GM03348 (cell line): Measurements from ENCODE around the gene HDAC4.
A peak's percentile ranks its signal among the peaks of the same experiment; 100 is the strongest.

Experiments
- DNase-seq: peaks from one replicate; pipeline ENCODE4 v3.0.0; 2012; ENCODE audit warnings: low spot score

The HDAC4 gene

DNA sequence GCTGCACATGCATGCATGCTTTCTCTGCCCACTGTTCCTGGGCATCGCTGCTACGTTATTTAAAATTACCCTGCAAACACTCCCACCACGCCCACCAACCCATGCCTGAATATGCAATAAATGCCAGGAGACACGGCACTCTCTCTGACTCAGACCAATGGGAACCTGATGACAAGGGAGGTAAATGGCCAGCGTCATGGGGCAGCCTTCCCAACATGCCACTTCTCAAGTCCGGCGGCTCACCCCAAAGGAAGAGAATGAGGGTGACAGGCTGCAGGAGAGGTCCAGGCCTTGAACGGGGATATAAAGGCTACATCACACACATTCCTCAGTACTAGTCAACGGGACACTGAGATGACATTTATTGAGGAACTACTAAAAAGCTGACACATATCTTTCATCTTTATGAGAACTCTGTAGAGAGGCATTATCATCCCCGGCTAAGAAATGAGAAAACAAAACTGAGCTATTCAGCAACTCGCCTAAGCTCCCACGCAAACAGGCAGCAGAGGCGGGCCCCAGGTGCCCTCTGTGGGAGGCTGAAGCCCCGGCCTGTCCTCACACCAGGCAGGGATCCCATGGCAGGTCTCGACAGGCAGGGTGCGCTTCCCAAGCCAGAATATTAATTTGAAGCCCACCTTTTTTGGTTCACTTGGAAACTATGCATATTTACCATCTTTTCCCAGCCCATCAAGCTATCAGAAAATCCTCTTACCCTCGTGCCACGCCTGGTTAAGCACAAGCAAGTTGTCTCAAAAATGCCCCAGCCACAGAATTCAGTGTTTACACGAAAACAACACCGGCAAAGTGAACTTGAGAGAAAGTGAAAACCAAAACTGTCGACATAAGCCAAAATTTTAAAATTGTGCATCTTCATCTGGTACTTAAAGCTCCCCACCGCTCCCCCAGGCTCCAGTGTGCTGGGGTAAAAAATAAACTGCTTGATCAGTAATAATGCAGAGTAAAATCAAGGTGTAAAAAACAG lies 166.3 kb downstream of the HDAC4 start:
- DNase-seq = no peak

DNA sequence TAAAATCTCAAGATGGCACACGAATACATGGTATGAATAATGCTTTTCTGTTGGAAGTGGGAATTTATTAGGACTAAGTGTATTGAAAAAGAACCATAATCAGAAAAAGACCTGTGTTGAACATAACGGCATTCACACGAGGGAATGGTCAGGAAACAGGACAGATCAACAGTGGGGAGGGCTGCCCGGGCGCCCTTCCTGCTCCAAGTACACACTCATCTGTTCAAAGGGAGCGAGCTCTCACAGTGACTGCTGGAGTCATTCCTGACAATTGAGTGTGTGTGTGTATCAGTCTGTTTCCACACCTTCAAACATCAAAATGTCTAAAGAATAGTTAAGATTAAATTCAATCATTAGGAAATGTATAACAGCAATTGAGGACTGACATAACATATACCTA lies 167.2 kb downstream of the HDAC4 start:
- no peak for DNase-seq

DNA sequence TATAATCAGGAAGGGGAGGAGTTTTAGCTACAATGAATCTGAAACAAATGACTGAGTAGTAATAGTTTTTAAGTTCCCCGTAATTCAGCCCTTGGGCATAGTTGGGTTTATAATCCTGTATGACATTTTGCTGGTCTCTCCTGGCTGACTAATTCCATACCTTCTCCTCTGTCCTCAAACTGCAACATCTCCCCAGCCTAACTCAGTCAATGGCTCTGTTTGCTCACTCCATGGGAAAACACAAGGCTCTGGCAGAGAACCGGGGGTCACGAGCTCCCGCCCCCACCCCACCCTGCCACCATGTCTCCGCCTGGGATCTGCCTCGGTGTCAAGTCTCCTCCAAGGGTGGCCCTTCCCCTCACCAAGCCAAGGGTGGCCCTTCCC lies 168.6 kb downstream of the HDAC4 start:
- no peak for DNase-seq

DNA sequence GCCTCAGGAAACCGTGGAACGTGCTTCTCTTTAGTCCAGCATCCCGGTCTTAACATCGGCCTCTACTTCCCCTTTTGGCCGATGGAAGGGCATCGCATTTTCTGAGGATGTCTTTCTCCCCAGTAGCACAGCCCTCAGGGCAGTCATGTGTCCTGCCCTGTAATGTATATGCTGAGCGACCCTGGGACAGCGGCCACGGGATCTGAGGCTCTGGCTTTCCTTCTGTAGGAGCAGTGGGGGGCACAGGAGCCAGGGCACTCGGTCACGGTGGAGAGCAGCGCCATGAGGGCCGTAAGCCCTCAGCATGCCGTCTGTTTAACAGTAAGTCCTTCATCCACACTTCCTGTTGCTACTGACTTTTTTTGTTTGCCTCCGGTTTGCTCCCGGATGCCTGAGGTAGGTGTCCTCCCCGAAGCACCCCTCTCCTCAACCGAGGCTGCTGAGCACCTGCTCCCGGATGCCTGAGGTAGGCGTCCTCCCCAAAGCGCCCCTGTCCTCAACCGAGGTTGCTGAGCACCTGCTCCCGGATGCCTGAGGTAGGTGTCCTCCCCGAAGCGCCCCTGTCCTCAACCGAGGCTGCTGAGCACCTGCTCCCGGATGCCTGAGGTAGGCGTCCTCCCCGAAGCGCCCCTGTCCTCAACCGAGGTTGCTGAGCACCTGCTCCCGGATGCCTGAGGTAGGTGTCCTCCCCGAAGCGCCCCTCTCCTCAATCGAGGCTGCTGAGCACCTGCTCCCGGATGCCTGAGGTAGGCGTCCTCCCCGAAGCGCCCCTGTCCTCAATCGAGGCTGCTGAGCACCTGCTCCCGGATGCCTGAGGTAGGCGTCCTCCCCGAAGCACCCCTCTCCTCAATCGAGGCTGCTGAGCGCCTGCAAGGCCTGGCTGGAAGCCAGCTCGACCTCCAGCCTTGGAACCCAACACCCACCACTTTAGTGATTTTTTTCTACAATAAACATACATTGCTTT lies 169.3 kb downstream of the HDAC4 start:
- DNase-seq = no peak

DNA sequence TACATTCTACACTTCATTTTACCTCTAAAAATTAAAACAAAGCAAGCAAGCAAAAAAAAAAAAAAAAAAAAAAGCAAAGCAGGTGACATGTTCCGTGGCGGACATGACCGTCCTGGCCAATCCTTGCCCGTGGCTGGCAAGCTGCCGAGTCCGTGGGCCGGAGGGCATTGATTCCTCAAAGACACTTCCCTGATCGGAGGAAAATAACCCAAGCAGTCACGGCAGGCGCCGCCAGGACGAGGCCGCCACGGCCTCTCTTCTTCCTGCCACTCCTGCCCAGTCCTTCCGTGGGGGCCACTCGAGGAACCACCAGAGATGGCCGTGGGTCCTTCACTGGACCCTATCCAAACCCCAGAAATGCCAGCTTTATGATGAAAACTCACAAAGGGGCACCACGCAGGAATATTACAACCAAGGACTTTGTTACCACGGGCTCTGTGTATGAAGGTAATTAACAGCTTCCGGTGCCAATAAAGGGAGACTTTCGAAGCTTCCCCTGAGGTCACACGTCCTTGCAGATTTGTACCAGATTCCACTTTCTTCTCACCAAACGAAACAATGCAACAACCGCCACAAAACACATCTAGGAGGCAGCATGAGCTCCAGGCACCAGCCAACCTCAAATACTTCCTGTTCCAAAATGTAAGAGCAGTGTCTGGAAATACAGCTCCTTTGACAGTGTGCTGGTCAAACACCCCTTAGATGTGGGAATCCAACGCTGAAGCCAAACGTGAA lies 170.3 kb downstream of the HDAC4 start:
- no peak for DNase-seq

DNA sequence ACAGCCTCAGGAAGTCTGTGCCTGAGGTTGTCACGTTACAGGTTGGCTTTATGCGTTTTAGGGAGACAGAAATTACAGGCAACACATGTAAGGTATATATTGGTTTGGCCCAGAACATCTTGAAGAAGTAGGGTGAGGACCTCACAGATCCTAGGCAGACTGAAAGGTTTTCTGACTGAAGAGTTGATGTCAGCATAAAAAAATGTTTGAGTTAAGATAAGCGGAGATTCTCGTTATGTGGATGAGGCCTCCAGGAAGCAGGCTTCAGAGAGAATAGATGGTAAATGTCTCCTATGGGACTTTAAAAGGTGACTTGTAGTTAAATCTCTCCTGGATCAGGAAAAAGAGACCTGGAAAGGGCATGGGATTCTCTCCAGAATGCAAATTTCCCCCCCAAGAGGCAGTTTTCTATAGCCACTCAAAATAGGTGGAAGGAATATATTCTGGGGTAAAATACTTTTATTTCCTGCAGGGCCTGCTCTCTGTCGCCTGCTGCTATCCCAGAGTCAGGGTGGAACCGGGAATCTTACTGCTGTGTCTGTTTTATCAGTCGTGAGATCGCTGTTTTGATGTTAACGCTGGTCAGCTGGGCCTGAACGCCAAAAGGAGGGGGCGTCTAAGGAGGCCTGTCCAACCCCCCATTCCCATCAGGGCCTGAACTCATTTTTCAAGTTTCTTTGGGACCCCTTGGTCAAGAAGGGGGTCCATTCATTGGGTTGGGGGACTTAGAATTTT lies 171.1 kb downstream of the HDAC4 start:
- DNase-seq = no peak

DNA sequence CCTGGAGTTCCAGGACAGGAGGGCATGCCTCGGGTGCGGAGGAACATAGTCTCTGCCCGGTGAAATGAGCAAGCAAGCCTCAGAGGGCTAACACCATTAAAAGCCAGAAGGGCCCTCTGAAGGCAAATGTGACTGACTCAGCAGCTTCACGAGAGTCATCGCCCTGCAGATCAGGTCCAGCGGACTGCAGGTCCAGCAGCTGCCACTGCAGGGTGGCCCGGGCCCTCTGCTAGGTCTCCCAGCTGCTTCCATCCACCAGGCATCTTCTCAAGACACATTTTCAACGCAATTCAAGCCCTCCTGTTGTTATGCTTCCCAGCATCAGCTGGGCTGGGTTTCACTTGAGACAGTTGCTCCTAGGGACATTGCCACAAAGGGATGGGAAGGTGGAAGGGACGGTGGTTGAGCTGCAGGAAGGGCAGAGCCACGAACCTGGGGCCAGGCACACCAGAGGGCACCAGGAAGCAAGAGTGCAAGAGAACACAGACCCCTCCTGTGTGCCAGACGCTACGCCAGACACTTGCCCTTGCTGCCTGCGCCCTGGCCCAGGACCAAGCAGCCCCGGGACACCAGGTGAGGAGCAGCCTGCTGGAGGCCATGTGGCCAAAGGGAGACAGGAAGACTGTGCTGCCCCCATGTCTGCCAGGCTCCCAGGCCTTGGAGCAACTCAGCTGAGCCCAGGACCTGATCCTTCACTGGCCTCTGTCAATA lies 173.0 kb downstream of the HDAC4 start:
- peak; percentile 56 for DNase-seq

DNA sequence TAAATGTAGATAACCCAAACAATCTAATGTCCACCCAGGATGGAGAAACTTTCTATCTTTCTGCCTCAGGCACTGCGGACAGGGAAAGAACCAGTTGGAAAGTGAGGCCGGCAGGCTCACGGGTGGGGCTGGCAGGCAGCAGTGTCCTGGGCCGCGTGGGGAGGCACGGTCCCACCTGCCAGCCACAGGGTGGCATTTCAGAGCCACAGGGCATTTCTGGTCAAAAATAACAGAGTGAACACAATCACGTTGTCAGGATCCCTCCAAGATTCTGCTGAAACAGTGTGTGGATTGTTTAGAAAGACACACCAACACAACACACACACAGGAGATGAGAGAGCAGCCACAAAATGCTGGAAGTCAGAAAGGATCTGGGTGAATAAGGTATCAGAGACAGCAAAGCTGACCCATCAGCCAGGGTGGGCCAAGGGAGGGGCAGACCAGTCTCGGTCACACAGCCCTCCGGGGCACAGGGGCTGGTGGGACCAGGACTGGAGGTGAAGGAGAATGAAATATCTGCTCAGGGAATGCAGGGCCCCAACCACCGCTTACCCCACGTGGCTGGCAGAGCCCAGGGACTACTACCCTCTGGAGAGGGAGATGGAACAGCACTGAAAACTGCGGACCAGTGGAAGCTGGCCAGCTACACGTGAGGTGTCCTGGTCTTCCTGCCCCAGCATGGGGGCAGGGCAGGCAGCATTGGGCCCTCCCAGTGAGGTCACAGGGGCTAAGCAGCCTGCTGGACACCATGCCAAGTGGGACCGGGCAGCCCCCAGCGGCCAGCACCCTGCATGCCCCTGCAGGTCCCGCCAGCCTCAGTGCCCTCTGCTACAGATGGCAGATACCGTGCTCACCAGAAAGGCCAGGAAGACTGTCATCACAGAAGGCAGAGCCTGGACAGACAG lies 173.9 kb downstream of the HDAC4 start:
- no peak for DNase-seq

DNA sequence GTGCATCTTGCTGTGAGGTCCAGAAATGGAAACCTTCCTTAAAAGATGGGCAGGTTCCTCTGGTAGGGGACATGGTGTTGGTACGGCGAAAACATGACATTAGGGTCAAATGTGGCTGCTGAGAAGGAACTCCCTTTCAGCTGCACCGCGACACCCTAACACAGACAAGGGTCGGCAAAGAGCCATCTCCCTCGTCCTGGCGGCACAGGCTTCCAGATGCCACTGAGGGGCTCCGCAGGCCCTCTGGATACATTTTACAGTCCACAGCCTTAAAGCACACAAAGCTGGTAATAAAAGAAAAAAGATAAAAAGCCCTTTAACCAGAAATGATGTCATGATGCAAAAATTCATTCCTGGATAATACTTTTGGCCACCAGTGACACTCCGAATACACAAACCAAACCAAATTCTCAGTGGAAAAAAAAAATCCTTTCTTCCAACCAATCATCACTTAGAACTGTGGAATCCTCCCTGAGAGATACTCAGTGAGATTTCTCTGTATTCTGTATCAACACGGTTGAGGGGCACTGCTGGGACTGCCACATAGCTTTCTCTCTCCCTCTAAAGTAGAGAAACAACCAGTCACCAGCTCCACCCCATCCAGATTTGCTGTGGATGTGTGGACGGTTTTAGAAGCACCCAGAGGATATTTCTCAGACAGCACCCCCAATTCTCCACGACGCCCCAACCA lies 174.8 kb downstream of the HDAC4 start:
- DNase-seq = peak; percentile 85

DNA sequence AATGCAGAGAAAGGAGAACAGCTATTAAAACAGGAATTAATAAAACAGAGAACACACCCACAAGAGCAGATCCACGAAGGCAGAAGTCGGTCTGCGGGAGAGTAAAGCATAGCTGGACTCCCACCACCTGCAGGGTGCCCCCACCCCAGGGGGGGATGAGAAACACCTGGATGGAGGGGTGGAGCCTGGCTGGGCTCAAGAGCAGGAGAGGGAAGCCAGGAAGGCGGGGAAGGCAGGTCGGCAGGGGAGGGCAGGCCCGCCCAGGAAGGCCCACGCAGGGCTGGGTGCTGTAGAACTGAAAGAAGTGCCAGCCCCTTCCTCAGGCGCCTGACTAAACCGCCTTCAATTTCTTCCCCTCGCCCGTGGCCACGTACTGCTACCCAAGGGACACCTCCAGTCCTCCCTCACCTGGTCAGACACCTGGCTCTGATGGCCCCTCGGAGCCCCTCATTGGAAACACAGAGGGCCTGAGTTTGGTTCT lies 175.4 kb downstream of the HDAC4 start:
- DNase-seq = no peak

DNA sequence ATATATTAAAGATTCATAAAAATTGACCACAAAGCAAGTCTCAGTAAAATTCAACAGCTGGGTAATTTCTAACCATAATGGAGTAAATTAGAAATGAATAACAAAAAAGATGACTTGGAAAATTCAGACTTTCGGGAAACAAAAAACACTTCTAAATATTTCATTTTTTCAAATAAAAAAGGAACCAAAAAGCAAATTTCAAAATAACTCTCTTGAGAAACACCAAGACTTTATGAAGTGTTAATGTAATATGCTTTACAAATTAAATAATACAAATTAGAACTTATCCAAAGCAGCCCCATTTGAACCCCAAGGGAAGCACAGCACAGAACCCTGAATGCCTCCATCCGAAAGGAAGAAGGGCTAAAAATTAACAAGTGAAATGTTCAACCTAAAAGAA lies 175.9 kb downstream of the HDAC4 start:
- no peak for DNase-seq

DNA sequence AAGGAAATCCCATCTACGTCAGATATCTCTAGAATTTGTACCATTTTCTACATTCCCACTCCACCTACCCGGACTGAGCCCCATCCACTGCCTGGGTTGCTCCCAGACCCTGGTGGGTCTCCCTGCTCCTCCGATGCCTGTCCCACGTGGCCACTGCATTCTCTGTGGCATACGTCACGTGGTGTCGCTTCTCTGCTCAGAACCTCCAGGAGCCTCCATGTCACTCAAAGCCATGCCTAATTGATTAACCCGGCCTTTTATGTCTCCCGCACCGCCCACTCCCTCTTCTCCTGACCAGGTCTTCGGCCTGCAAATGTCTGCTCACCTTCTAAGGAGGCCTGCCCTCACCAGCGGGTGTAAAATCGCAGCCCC lies 176.6 kb downstream of the HDAC4 start:
- DNase-seq = no peak

DNA sequence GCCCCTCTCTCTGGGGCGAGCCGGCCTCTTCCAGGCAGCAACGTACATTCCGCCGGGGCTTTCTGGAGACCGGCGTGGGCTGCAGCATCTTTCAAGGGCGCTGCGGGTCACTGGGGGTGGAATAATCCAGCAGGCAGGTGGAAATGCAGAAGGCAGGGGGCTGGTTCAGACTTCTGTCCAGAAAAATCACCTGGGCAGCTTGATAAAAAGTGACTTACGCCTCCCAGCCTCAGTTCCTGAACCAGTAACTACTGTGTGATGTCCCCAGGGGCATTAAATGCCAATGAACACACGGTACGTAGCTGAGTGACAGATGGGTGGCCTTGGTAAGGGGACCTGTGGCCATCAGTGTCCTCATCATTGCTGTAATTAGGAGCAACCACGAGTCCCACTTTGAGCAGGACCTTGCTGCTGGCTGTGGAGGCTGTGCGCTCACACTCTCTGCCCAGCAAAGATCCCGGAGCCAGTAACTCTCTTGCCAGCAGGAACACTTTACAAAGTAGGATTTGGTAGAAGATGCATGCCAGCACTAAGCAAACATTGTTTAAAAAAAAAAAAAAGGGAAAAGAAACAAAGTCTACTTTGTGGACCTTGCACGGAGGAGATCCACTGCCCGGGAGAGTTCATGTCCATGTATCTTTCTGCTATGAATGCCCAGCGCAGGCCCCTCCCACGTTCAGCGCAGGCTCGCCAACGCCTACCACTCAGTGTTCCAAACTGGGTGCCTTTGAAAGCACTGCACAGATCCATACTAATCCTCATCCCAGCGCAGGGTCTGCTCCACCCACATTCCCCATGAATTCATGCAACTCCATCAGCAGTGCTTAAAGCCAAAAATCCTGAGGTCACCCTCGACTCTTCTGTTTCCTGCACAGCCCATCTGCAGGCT lies 177.3 kb downstream of the HDAC4 start:
- DNase-seq = peak; percentile 82

DNA sequence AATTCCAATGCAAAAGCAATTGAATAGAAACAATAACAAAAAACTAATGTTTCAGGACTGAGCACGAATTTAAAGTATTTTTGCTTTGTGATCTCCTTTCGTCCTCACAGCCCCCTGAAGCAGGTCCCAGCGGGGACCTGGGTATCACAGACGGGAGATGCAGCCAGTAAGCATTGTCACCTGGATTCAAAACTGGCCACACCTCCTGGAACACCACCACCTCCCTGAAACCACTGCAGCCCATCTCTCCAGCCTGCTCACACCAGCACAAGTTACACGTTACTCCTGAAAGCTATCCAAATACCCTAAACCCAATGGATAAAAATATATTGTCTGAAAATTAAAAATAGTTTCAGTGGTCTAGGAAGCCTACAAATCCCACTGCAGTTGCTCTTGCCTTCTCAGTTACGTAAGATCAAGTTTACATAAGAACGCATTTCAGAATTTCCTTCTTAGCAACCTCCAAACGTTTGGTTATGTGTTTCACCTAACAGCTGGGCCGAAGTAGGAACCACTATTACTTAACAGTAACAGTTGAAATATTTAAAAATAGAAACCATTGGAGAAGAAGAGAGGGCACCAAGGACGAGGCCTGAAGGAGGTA lies 178.0 kb downstream of the HDAC4 start:
- DNase-seq = no peak

DNA sequence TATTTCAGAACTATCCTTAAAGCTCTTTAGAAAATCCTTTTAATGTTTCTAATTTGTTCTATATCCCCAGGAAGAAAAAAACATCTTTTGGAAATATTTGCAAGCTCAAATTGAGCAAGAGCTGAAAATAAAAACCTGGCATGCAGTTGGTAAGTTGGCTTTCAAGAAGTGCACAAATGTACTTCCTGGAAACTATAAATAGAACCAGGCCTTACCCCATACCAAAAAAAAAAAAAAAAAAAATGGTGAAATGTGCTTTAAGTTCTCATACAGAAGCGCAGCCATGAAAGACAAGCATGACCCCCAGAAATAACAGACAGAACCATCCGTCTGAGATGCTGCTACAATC lies 178.5 kb downstream of the HDAC4 start:
- DNase-seq = peak; percentile 56

DNA sequence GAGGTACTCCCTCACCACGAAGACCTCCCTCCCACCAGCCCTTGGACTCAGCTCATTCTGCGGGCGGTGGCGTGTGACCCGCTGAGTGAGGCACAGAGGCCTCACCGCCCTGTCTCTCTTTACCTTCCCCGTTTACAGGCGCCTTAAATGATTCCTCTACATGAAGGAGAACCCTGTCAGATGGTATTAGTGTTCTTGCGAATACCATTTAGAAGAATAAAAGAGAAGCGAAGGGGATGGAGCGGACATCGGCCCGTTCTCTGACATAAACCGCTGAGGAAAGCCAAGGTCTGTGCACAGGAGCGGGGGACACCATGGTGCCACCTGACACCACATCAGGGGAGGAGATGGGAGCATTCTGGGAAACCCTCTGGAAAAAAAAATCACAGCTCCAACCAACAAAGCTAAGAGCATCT lies 179.8 kb downstream of the HDAC4 start:
- DNase-seq = no peak

DNA sequence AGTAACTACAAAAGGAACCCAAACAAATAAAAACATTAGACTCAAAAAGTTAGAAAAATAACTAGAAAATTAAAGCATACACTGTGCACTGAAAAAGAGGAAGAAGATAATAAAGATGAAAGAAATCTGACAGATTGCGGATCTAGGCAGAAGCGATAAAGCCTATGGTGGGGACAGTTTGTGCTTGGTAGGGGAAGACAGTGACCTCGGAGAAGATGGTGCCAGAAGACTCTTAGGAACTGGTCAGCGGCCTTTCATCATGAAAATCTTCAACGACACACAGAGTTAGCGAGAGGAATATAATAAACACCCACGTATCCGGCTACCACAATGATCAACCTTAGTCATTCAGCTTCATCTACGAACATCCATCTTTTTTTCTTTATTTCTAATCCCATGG lies 180.5 kb downstream of the HDAC4 start:
- DNase-seq = no peak
